DND-41 (cell line): Measurements from ENCODE around the gene INAFM2.

Experiments
- ATAC-seq: fragments of 200-7000 bp; cut with Tn5 transposase; 3 replicates; pipeline ENCODE4 v1.9.1; 2021; ENCODE audit warnings: low read depth; ENCODE audit not compliant: insufficient read depth
- DNase-seq: peaks from one replicate; pipeline ENCODE4 v3.0.0-alpha.2; 2020
- H2AFZ ChIP-seq: 2 replicates; pipeline ENCODE4 v1.6.0; 2012; ENCODE audit warnings: low read depth, low read length
- H3K27ac ChIP-seq: 2 replicates; pipeline ENCODE4 v1.5.1; 2012; ENCODE audit warnings: low read length, inconsistent platforms
- H3K27me3 ChIP-seq: fragments of 200-600 bp; sonication (generic); 2 replicates; pipeline ENCODE4 v1.6.0; 2012; ENCODE audit warnings: low read length, mild to moderate bottlenecking, inconsistent platforms; ENCODE audit not compliant: insufficient read depth, poor library complexity
- H3K36me3 ChIP-seq: 2 replicates; pipeline ENCODE4 v1.5.1; 2012; ENCODE audit warnings: low read length, inconsistent platforms; ENCODE audit not compliant: insufficient read depth
- H3K4me1 ChIP-seq: 2 replicates; pipeline ENCODE4 v1.5.1; 2012; ENCODE audit warnings: mild to moderate bottlenecking, low read length; ENCODE audit not compliant: insufficient read depth
- H3K4me2 ChIP-seq: 2 replicates; pipeline ENCODE4 v1.6.0; 2012; ENCODE audit warnings: mild to moderate bottlenecking, moderate library complexity, low read length, inconsistent platforms; ENCODE audit not compliant: insufficient read depth
- H3K4me3 ChIP-seq, 2 experiments: fragments of 200-600 bp in 1 of 2; shearing (Covaris generic) in 1 of 2; 2 replicates each; pipeline ENCODE4 v1.5.1; 2012 to 2016; ENCODE audit warnings: inconsistent platforms in 2 of 2, low read length in 2 of 2, mild to moderate bottlenecking in 2 of 2, low read depth in 1 of 2, moderate library complexity in 1 of 2
- H3K79me2 ChIP-seq: 2 replicates; pipeline ENCODE4 v1.6.0; 2012; ENCODE audit warnings: low read length, inconsistent platforms; ENCODE audit not compliant: insufficient read depth
- H3K9ac ChIP-seq: 2 replicates; pipeline ENCODE4 v1.6.0; 2012; ENCODE audit warnings: low read depth, mild to moderate bottlenecking, inconsistent platforms, low read length, moderate library complexity
- H3K9me3 ChIP-seq: 2 replicates; pipeline ENCODE4 v1.5.1; 2012; ENCODE audit warnings: low read length, moderate library complexity, mild to moderate bottlenecking, inconsistent platforms; ENCODE audit not compliant: insufficient read depth, severe bottlenecking
- H4K20me1 ChIP-seq: 2 replicates; pipeline ENCODE4 v1.6.0; 2012; ENCODE audit warnings: low read length; ENCODE audit not compliant: insufficient read depth
- EZH2 ChIP-seq: IDR thresholded peaks from 3 replicates; pipeline ENCODE4 v1.6.1; 2012; ENCODE audit warnings: borderline replicate concordance, low read depth, mild to moderate bottlenecking, moderate library complexity, low read length, inconsistent platforms; ENCODE audit not compliant: severe bottlenecking
- TF ChIP-seq, protein P1 (sequence below): IDR thresholded peaks from 2 replicates; pipeline ENCODE4 v1.5.1; 2012; ENCODE audit warnings: borderline replicate concordance, low read length, moderate library complexity, mild to moderate bottlenecking; ENCODE audit not compliant: poor library complexity, severe bottlenecking; ENCODE audit errors: extremely low read depth

The INAFM2 gene

DNA sequence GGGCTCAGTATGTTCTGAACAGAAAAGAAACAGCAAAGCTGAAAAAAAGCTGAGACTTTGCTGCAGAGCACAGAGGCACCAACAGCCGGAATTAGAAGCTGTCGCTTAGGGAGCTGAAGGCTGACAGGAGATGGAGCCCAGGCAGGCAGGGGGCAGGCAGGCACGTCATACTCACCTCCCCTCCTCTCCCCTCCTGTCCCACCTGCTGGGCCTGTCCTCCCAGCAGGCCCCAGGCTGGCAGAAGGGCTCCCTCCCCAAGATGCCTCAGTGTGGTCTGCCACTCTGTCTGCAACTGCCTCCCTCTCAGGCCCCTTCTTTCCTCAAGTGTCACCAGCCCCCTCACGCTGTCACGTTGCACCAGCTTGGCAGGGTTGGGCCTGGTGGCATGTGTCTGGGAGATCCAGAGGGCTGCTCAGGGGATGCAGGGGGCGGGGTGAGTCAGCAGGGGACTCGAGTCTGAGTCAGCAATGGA is 37.4 kb upstream of the INAFM2 start:
- ATAC-seq (no peak), DNase-seq (no peak)
- Histone ChIP-seq H3K36me3 (no peaks in the 10 kb centered on the region), H4K20me1 (no peaks in the 10 kb centered on the region), H3K27me3 (no peaks in the 10 kb centered on the region), H3K4me2 (no peak overlapping the region), H2AFZ (no peak overlapping the region), H3K9me3 (no peaks in the 10 kb centered on the region), H3K9ac (no peak overlapping the region), H3K4me3 (no peak overlapping the region), H3K27ac (no peak overlapping the region), H3K79me2 (no peaks in the 10 kb centered on the region), H3K4me1 (no peaks in the 10 kb centered on the region)
- TF ChIP-seq, protein P1, sequence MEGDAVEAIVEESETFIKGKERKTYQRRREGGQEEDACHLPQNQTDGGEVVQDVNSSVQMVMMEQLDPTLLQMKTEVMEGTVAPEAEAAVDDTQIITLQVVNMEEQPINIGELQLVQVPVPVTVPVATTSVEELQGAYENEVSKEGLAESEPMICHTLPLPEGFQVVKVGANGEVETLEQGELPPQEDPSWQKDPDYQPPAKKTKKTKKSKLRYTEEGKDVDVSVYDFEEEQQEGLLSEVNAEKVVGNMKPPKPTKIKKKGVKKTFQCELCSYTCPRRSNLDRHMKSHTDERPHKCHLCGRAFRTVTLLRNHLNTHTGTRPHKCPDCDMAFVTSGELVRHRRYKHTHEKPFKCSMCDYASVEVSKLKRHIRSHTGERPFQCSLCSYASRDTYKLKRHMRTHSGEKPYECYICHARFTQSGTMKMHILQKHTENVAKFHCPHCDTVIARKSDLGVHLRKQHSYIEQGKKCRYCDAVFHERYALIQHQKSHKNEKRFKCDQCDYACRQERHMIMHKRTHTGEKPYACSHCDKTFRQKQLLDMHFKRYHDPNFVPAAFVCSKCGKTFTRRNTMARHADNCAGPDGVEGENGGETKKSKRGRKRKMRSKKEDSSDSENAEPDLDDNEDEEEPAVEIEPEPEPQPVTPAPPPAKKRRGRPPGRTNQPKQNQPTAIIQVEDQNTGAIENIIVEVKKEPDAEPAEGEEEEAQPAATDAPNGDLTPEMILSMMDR: no peak
- TF ChIP-seq EZH2: no peak

DNA sequence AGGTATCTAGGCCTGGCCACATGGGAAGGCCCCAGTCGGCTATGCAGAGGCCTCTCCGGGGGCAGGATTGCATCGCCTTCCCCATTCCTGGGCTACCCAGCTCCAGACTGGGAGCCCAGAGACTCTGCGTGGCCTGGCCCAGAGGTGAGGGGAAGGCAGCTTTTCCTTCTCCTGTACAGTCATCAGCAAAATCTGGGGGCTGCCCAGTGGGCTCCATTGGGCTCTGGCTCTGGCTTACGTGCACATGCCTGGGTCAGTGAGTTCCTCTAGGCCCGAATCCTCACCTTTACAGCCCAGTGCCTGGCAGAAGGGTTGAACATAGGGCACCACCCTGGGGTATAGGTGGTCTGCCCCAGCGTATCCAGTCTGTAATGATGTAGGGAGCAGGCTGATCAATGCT is 36.7 kb upstream of the INAFM2 start:
- no peak overlapping the region for H3K27ac ChIP-seq
- ATAC-seq (no peak), DNase-seq (no peak)
- no peak overlapping the region for H3K4me3 ChIP-seq
- H2AFZ ChIP-seq: no peak overlapping the region
- H3K4me1 ChIP-seq: no peaks in the 10 kb centered on the region
- no peak overlapping the region for H3K4me2 ChIP-seq
- H3K79me2 ChIP-seq: no peaks in the 10 kb centered on the region
- no peaks in the 10 kb centered on the region for H4K20me1 ChIP-seq
- H3K9ac ChIP-seq: no peak overlapping the region
- no peaks in the 10 kb centered on the region for H3K9me3 ChIP-seq
- no peaks in the 10 kb centered on the region for H3K36me3 ChIP-seq
- H3K27me3 ChIP-seq: no peaks in the 10 kb centered on the region
- TF ChIP-seq EZH2: no peak
- TF ChIP-seq, protein P1: no peak

DNA sequence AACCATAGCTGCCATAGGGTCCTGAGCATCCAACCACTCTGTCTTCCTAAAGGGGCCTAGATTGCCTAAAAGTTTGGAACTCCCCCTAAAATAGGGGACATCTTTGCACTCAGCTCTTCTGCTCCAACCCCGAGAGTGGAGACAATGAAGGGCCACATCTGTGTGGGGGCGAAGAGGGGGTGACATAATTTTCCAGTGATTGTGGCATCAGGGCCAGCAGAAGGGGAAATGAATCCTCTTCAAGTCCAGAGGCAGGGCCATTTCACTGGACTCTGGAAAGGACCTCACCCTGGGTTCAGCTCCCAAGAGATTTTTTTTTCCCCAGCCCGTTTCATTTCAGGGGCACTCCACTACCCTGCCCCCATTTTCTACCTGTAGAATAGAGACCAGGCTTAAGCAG is 36.0 kb upstream of the INAFM2 start:
- Histone ChIP-seq H3K9ac (no peak overlapping the region), H3K4me1 (no peaks in the 10 kb centered on the region), H3K9me3 (no peaks in the 10 kb centered on the region), H3K4me2 (no peak overlapping the region), H2AFZ (no peak overlapping the region), H3K4me3 (no peak overlapping the region), H3K36me3 (no peaks in the 10 kb centered on the region), H4K20me1 (no peaks in the 10 kb centered on the region), H3K27ac (no peak overlapping the region), H3K79me2 (no peaks in the 10 kb centered on the region), H3K27me3 (no peaks in the 10 kb centered on the region)
- TF ChIP-seq EZH2: no peak
- TF ChIP-seq, protein P1: no peak
- no peak for ATAC-seq
- DNase-seq: no peak

DNA sequence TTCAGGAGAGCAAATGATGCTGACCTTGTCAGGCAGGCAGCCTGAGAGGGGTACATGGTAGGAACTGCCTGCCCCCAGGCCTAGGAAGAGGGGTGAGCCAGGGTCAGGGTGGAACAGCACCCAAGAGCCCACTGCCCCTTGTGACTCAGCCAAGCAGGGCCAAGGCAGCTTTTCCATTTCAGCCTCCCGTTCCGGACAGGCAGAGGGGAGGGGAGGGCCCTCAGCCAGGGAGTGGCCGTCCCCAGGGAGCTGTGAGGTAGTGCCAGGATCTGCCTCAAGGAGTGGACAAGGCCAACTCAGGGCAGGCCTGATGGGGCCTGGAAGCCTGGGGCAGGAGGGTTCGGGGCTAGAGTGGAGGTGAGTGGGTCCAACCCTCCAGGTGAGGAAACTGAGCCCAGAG is 35.5 kb upstream of the INAFM2 start:
- Histone ChIP-seq H3K9me3 (no peaks in the 10 kb centered on the region), H3K79me2 (no peaks in the 10 kb centered on the region), H3K4me1 (no peaks in the 10 kb centered on the region), H4K20me1 (no peaks in the 10 kb centered on the region), H3K9ac (no peak overlapping the region), H3K27ac (no peak overlapping the region), H3K36me3 (no peaks in the 10 kb centered on the region), H3K27me3 (no peaks in the 10 kb centered on the region), H2AFZ (no peak overlapping the region), H3K4me2 (no peak overlapping the region), H3K4me3 (no peak overlapping the region)
- TF ChIP-seq EZH2: no peak
- TF ChIP-seq, protein P1: no peak
- no peak for DNase-seq
- ATAC-seq: no peak
